Stimulated activated CD4-positive, alpha-beta T cell treated with anti-CD3 and anti-CD28 coated beads, Interleukin-2, amount 100 ng/mL, for 24 hours (primary cell): ENCODE data around the gene HHIP.

Experiments used
- DNase-seq, 2 donors: peaks; one replicate each; pipeline ENCODE4 v3.0.0-alpha.2; 2020

The HHIP gene

GRCh38 chr4:144656850-144657249 is 10.9 kb downstream of the HHIP start:
- no peak for DNase-seq

DNA sequence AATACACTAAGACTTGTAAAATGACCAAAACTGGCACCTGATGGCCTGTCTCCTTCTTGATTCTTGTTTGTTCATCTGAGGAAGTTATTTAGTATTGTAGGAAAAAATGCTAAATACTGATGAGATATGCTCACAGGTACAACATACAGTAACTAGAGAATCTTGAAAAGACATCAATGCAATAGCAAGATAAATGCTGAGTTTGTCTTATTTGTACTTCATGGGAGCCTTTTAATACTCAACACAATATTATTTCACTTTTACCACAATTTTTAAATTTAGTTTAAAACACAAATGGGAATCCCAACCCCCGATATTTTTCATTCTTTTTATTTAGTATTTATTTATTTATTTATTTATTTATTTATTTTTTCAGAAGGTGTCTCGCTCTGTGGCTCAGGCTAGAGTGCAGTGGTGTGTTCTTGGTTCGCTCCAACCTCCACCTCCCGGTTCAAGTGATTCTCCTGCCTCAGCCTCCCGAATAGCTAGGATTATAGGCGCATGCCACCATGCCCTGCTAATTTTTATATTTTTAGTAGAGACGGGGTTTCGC is 12.1 kb downstream of the HHIP start:
- DNase-seq: no peak

- DNase-seq: no peak
Measured at GRCh38 chr4:144658903-144659302, 12.9 kb downstream of the HHIP start.

DNA sequence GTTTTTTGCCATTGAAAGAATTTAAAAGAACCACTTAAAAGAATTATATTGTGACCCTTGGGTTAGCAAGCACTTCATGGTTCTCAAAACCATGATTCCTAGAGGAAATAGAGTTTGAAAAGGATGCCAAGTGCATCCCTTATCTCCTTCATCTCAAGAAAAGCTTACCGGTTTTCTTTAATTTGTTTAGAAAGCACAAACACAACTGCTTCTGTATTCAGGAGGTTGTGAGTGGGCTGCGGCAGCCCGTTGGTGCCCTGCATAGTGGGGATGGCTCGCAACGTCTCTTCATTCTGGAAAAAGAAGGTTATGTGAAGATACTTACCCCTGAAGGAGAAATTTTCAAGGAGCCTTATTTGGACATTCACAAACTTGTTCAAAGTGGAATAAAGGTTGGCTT is 13.5 kb downstream of the HHIP start:
- no peak for DNase-seq

GRCh38 chr4:144663834-144664475 is 18.0 kb downstream of the HHIP start:
- no peak for DNase-seq

DNA sequence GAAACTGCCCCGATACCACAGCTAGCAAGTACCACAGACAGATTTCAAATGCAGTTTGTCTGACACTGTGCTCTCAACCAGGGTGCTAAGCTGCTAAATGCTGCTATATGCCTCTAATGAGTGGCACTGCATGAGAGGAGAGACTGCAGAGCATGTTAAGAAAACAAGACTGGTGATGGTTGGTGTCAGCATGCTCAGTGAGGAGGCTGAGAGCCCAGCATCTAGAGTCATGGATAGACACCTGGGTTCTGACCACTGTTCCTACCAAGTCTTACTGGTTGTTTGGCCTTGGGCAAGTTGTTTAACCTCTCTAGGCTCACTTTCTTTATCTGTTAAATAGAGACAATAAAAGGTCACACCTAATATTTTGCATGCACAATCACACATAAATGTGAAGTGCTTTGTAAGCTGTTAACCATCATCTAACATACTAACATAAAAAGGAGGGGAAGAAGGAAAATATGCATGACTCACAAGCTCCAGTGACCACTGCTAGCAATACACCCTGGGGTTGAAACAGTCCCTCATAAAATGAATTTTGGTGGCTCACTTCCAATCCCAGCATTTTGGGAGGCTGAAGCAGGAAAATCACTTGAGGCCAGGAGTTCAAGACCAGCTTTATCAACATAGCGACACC is 20.7 kb downstream of the HHIP start:
- no peak for DNase-seq

GRCh38 chr4:144667500-144667899 is 21.5 kb downstream of the HHIP start:
- DNase-seq: no peak

DNA sequence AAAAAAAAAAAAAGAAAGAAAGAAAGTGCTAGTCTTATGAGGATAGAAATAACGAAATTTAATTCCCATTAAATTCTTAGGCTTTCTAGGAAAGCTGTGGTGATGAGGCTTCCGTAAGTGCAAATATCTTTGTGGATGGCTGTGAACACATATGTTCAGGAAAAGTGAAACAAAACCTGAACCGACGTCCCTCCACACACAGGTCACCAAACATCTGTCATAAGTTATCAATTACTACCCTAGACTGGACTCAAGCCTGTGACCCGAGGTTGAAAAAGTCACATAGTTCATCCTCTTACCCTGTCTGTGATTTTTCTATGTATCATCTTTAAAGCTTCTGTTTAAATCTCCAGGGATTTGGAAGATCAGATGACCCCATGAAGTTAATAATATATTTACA is 24.8 kb downstream of the HHIP start:
- DNase-seq: no peak

- DNase-seq: no peak
Measured at GRCh38 chr4:144674711-144675110, 28.8 kb downstream of the HHIP start.

- DNase-seq: no peak
Measured at GRCh38 chr4:144681806-144682205, 35.9 kb downstream of the HHIP start.

- DNase-seq: no peak
Measured at GRCh38 chr4:144683516-144683915, 37.6 kb downstream of the HHIP start.

DNA sequence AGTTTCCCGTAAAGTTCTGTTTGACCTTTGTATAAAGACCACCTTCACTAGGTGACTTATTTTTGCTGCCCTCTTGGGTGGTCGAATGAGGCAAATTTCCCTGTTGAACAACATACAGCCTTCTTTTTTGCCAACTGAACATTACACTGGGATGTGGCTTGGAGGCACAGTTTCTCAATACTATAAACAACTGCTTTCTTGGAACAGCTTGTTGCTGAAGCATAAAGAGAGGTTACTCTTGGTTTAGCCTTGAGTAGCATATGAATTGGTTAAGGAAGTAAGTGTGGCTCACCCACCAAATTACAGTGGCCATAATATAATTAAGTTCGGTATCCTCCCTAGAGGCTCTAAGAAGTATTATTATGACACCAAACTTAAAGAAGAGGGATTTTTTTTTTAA is 40.0 kb downstream of the HHIP start:
- DNase-seq: no peak

DNA sequence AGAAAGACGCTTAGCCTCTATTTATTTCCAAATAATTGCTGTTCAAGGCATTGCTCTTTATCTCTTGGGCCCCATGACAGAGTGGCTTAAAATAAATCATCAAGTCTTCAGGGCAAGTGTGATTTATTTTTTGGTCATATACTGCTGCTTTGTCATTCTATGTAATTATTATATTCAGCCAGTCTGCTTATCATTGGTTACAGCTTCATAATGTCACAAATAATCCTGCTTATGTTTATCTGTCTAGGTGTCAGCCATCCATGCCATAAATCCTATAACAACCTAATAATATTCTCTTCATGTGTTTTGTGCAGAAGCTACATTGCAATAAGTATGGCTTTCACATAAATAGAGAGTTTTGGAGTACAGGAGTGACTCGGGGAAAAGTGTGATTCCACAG is 41.0 kb downstream of the HHIP start:
- DNase-seq: no peak

DNA sequence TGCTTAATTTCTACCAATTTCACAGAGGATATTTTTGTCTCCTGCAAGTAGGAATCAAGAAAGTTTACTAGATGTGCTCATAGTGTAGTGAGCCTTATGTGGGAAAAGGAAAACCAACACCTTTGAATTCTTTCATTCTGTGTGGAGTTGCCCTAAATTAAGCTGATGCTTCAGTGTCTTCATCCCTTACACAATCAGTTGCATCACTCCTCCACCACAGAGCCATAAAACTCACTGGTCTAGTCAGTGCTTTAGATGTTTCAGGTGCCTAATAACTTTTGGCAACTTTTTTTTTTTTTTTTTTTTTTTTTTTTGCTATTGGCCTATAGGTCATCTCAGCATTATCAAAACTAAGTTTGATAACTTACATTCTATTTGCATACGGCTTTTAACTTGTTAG is 41.5 kb downstream of the HHIP start:
- no peak for DNase-seq

- no peak for DNase-seq
Measured at GRCh38 chr4:144688035-144688569, 42.1 kb downstream of the HHIP start.

DNA sequence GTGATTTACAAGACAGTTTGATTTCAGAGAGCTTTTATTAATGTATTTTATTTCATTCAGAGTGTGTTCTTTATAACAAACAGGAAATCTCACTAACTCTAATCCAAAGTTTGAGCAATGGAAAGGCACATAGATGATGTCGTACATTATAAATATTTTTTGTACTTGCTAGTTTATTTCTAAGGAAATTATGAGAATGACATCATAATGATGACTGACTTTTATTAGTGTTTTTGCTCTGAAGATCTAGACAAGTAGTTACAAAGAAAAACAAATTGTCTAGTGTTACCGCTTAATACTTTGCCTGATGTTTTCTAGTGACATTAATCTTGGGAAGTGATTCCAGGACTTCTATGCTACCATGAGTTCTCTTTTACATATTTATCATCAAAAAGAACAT is 43.2 kb downstream of the HHIP start:
- DNase-seq: no peak

GRCh38 chr4:144695721-144696120 is 49.8 kb downstream of the HHIP start:
- no peak for DNase-seq

DNA sequence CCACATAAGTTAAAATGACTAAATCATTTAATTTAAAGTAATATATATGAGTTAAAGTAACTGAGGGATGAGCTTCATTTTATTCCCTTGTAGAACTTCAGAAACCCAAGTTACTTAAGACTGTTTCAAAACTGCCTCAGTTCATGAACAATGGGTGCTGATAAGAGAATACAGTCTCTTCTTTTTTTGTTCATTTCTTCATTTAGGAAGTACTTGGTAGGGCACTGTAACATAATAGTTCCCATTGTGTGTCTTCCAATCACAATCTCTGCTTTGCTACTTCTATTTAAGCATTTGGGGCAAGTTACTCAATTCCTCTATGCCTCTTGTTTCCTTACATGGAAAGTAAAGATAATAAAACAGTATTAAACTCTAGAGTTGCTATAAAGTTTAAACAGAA is 50.4 kb downstream of the HHIP start:
- no peak for DNase-seq

DNA sequence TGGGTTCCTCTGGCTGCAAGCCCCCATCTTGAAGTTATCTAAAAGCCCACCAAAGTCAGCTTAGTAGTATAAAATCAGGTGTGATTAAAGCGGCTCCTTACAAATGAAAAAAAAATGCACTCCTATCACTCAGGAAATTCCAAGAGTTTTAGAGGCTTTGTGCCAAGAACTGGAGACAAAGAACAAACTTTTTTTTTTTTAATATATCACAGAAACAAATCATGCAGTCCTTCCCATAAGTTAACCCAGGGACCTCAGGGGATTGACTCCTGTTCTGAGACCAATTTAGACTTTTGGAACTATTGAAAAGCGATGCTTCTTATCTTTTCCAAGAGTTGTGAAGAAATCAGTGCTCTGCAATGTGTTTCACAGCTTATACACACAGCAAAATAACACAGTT is 53.6 kb downstream of the HHIP start:
- no peak for DNase-seq

GRCh38 chr4:144701683-144702233 is 55.8 kb downstream of the HHIP start:
- no peak for DNase-seq

- no peak for DNase-seq
Measured at GRCh38 chr4:144703494-144703893, 57.5 kb downstream of the HHIP start.

DNA sequence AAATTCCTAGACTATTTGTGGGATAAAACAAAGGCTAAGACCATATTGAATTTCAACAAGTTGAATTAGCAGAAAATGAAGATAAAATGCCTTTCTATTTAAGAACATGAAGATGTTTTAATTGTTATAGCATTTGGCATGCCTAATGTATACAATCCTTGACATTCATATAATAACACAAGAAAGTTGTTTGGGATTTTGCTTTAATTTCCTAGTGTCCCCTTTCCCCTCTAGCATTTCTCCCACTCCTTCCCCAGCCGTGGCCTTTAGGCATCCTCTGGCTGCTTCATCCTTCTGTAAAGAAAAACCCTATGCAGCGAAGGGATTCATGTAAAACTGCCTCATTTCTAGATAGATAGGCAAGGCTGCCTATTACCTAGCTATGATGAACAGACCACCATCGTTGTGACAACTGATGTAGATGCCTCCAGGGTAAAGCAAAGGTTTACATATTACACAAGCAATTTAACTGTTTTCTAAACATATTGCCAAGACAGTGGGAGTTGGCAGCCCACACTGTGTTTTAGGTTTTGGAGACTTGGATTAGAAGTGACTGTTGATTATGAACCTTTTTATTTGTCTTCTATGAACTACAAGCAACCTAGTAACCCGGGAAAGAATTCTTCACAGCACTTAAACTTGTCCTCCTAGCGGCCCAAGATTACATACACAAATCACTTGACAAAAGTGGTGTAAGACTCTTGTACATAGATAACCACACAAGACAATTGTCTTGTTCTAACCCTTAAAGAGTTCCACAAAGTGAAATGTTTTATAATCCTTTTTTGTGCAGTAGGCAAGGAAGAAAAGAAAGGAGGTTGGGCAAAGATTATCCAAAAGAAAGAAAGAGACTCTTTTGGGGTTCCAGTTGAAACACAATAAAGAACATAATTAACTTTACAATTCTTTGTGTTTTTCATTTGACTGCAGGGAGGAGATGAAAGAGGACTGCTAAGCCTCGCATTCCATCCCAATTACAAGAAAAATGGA is 59.9 kb downstream of the HHIP start:
- no peak for DNase-seq

- no peak for DNase-seq
Measured at GRCh38 chr4:144709159-144709558, 63.2 kb downstream of the HHIP start.
